ENCODE measurements around the gene TFAP2A. TPM values are rescaled to one million over a fixed set of nuclear protein-coding genes. Genes with fewer than 3 reads are reported as not detected.

TFAP2A gene
- total RNA-seq, 1 experiment from 2014 or later, result 0.42 TPM

DNA sequence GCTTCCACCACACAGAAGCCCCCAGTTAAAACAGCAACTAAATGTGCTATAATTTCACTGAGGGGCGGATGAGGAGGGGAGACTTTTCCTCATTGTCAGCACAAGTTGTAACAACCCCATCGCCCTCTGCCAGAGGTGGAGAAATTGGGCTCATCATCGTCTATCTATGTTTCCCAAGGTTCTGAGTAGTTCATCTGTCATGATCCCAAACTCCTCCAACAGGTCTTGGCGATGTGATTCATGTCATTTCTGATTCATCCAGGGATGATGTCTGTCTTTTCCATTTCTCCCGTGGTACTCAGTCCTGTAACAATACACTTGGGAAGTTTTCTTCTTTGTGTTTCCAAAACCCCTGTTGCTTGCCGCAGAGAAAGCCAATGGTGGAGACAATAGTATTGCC is 51.0 kb downstream of the TFAP2A start:
- no peaks in the 10 kb centered on the region for H3K4me1 Mint-ChIP-seq
- peaks cover 15% of the 10 kb centered on the region for H3K9me3 Mint-ChIP-seq
- no peak for TF ChIP-seq FOXJ3 (CRISPR knock-in tag; IDR thresholded peaks at IDR 0.05; ENCODE audit: borderline replicate concordance)
- TF ChIP-seq, protein P1, sequence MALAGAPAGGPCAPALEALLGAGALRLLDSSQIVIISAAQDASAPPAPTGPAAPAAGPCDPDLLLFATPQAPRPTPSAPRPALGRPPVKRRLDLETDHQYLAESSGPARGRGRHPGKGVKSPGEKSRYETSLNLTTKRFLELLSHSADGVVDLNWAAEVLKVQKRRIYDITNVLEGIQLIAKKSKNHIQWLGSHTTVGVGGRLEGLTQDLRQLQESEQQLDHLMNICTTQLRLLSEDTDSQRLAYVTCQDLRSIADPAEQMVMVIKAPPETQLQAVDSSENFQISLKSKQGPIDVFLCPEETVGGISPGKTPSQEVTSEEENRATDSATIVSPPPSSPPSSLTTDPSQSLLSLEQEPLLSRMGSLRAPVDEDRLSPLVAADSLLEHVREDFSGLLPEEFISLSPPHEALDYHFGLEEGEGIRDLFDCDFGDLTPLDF (CRISPR knock-in tag; IDR thresholded peaks at IDR 0.05), result no peak
- TF ChIP-seq ATF1 (CRISPR knock-in tag; IDR thresholded peaks at IDR 0.05), result no peak
- no peak for TF ChIP-seq ZNF317 (CRISPR knock-in tag; IDR thresholded peaks at IDR 0.05; ENCODE audit: borderline replicate concordance, low read depth)
- TF ChIP-seq GRHL2 (CRISPR knock-in tag; IDR thresholded peaks at IDR 0.05; ENCODE audit: insufficient replicate concordance, severe bottlenecking), result no peak
- TF ChIP-seq ESRRA (CRISPR knock-in tag; IDR thresholded peaks at IDR 0.05; ENCODE audit: borderline replicate concordance), result no peak
- no peak for TF ChIP-seq ZNF121 (CRISPR knock-in tag; IDR thresholded peaks at IDR 0.05)
- TF ChIP-seq, protein P2, sequence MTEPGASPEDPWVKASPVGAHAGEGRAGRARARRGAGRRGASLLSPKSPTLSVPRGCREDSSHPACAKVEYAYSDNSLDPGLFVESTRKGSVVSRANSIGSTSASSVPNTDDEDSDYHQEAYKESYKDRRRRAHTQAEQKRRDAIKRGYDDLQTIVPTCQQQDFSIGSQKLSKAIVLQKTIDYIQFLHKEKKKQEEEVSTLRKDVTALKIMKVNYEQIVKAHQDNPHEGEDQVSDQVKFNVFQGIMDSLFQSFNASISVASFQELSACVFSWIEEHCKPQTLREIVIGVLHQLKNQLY (CRISPR knock-in tag; IDR thresholded peaks at IDR 0.05), result no peak
- no peak for TF ChIP-seq RELA (CRISPR knock-in tag; IDR thresholded peaks at IDR 0.05; ENCODE audit: borderline replicate concordance)
- TF ChIP-seq PRRX2 (CRISPR knock-in tag; IDR thresholded peaks at IDR 0.05), result no peak
- no peak for TF ChIP-seq OVOL2 (CRISPR knock-in tag; IDR thresholded peaks at IDR 0.05; ENCODE audit: borderline replicate concordance)
- no peak for TF ChIP-seq NR2C2 (CRISPR knock-in tag; IDR thresholded peaks at IDR 0.05)
- TF ChIP-seq HMGA2 (CRISPR knock-in tag; IDR thresholded peaks at IDR 0.05), result no peak
- no peak for TF ChIP-seq MYBL2 (CRISPR knock-in tag; IDR thresholded peaks at IDR 0.05)
- TF ChIP-seq, protein P3, sequence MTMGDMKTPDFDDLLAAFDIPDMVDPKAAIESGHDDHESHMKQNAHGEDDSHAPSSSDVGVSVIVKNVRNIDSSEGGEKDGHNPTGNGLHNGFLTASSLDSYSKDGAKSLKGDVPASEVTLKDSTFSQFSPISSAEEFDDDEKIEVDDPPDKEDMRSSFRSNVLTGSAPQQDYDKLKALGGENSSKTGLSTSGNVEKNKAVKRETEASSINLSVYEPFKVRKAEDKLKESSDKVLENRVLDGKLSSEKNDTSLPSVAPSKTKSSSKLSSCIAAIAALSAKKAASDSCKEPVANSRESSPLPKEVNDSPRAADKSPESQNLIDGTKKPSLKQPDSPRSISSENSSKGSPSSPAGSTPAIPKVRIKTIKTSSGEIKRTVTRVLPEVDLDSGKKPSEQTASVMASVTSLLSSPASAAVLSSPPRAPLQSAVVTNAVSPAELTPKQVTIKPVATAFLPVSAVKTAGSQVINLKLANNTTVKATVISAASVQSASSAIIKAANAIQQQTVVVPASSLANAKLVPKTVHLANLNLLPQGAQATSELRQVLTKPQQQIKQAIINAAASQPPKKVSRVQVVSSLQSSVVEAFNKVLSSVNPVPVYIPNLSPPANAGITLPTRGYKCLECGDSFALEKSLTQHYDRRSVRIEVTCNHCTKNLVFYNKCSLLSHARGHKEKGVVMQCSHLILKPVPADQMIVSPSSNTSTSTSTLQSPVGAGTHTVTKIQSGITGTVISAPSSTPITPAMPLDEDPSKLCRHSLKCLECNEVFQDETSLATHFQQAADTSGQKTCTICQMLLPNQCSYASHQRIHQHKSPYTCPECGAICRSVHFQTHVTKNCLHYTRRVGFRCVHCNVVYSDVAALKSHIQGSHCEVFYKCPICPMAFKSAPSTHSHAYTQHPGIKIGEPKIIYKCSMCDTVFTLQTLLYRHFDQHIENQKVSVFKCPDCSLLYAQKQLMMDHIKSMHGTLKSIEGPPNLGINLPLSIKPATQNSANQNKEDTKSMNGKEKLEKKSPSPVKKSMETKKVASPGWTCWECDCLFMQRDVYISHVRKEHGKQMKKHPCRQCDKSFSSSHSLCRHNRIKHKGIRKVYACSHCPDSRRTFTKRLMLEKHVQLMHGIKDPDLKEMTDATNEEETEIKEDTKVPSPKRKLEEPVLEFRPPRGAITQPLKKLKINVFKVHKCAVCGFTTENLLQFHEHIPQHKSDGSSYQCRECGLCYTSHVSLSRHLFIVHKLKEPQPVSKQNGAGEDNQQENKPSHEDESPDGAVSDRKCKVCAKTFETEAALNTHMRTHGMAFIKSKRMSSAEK (CRISPR knock-in tag; IDR thresholded peaks at IDR 0.05; ENCODE audit: borderline replicate concordance), result no peak
- no peak for TF ChIP-seq FOXK1 (CRISPR knock-in tag; IDR thresholded peaks at IDR 0.05)
- peaks cover 11% of the 10 kb centered on the region for H3K27me3 Mint-ChIP-seq (ENCODE audit: low read depth)
- ATAC-seq (no peak), DNase-seq (ENCODE audit: low spot score) (no peak)
- ChIA-PET POLR2A (no interaction called here), CTCF (no interaction called here)
- no peak overlapping the region for H3K4me3 Mint-ChIP-seq
- no peaks in the 10 kb centered on the region; the same call in 1 of the 2 replicates for H3K36me3 Mint-ChIP-seq
- H3K27ac Mint-ChIP-seq, result no peak overlapping the region

DNA sequence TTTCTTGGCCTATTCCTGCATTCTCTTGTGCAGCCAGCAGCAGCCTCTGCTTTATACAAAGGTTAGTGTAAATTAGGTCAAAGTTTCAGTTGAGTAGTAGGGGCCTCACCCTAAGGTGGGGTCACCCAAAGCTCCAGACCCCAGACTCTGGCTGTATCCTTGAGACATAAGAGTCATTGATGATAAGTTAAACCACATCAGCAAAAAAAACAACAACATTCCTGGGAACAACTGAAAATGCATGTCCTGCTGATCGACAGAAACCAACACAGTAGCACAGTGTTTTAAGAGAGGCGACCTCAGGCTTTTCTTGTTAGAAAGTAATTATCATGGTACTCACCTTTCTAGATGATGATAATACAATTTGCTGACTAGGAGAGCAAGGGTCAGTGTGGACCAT is 52.6 kb downstream of the TFAP2A start:
- no peaks in the 10 kb centered on the region for H3K4me1 Mint-ChIP-seq
- no peak for ATAC-seq
- CTCF ChIA-PET, result no interaction called here
- peaks cover 15% of the 10 kb centered on the region for H3K9me3 Mint-ChIP-seq
- TF ChIP-seq CREB1 (CRISPR knock-in tag; IDR thresholded peaks at IDR 0.05) (no peak), ZNF138 (CRISPR knock-in tag; conservative IDR thresholded peaks at IDR 0.05) (no peak), PRRX2 (CRISPR knock-in tag; IDR thresholded peaks at IDR 0.05) (no peak), RORB (CRISPR knock-in tag; IDR thresholded peaks at IDR 0.05) (no peak), TP53 (CRISPR knock-in tag; IDR thresholded peaks at IDR 0.05) (no peak), ZNF219 (CRISPR knock-in tag; IDR thresholded peaks at IDR 0.05; ENCODE audit: borderline replicate concordance) (no peak), SOX15 (CRISPR knock-in tag; IDR thresholded peaks at IDR 0.05) (no peak), FOXP1 (CRISPR knock-in tag; IDR thresholded peaks at IDR 0.05; ENCODE audit: borderline replicate concordance) (no peak), NFATC4 (CRISPR knock-in tag; IDR thresholded peaks at IDR 0.05) (no peak), SP1 (CRISPR knock-in tag; conservative IDR thresholded peaks at IDR 0.05) (no peak), NR3C1 (CRISPR knock-in tag; conservative IDR thresholded peaks at IDR 0.05; ENCODE audit: low read depth) (no peak)
- TF ChIP-seq, protein P4, sequence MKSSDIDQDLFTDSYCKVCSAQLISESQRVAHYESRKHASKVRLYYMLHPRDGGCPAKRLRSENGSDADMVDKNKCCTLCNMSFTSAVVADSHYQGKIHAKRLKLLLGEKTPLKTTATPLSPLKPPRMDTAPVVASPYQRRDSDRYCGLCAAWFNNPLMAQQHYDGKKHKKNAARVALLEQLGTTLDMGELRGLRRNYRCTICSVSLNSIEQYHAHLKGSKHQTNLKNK (CRISPR knock-in tag; IDR thresholded peaks at IDR 0.05), result no peak
- TF ChIP-seq, protein P5, sequence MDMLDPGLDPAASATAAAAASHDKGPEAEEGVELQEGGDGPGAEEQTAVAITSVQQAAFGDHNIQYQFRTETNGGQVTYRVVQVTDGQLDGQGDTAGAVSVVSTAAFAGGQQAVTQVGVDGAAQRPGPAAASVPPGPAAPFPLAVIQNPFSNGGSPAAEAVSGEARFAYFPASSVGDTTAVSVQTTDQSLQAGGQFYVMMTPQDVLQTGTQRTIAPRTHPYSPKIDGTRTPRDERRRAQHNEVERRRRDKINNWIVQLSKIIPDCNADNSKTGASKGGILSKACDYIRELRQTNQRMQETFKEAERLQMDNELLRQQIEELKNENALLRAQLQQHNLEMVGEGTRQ (CRISPR knock-in tag; IDR thresholded peaks at IDR 0.05), result no peak
- TF ChIP-seq, protein P6, sequence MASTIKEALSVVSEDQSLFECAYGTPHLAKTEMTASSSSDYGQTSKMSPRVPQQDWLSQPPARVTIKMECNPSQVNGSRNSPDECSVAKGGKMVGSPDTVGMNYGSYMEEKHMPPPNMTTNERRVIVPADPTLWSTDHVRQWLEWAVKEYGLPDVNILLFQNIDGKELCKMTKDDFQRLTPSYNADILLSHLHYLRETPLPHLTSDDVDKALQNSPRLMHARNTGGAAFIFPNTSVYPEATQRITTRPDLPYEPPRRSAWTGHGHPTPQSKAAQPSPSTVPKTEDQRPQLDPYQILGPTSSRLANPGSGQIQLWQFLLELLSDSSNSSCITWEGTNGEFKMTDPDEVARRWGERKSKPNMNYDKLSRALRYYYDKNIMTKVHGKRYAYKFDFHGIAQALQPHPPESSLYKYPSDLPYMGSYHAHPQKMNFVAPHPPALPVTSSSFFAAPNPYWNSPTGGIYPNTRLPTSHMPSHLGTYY (CRISPR knock-in tag; IDR thresholded peaks at IDR 0.05), result no peak
- peaks cover 11% of the 10 kb centered on the region for H3K27me3 Mint-ChIP-seq (ENCODE audit: low read depth)
- POLR2A ChIA-PET, result no interaction called here
- DNase-seq (ENCODE audit: low spot score), result no peak
- no peak overlapping the region for H3K27ac Mint-ChIP-seq
- no peaks in the 10 kb centered on the region; the same call in 1 of the 2 replicates for H3K36me3 Mint-ChIP-seq
- no peak overlapping the region for H3K4me3 Mint-ChIP-seq

All from WTC11 (cell line).